Brain microvascular endothelial cell (primary cell): ENCODE data around the gene CTBS.
A peak's percentile ranks its signal among the peaks of the same experiment; 100 is the strongest.
"Not testable (repeated sequence)": the region's sequence is repeated elsewhere in the genome, so short reads cannot be mapped to it uniquely, and the experiment has no call there.

ENCODE experiments used
- DNase-seq: peaks from one replicate; pipeline ENCODE4 v3.0.0-alpha.2; 2020
- H3K27ac ChIP-seq: fragments of 250-450 bp; sonication (Bioruptor Pico); 2 replicates; pipeline ENCODE4 v1.5.1; 2020; ENCODE audit warnings: mild to moderate bottlenecking, moderate library complexity
- H3K27me3 ChIP-seq: fragments of 250-450 bp; sonication (Bioruptor Pico); replicated peaks from 2 replicates; pipeline ENCODE4 v1.5.1; 2020; ENCODE audit warnings: mild to moderate bottlenecking
- H3K36me3 ChIP-seq: fragments of 250-450 bp; sonication (Bioruptor Pico); replicated peaks from 2 replicates; pipeline ENCODE4 v1.5.1; 2020; ENCODE audit warnings: mild to moderate bottlenecking
- H3K4me3 ChIP-seq: 2 replicates; pipeline ENCODE4 v1.5.1; 2011; ENCODE audit warnings: low read depth, mild to moderate bottlenecking, control low read depth, low read length, moderate library complexity
- in situ Hi-C: cut with HindIII; loops from 2 replicates; pipeline ENCODE4 v1.10.0; 2017; ENCODE audit warnings: low sequenced_read_pairs, low pct_ligation_motif_present
- TF ChIP-seq, protein P1 (sequence below): IDR thresholded peaks from 2 replicates; pipeline ENCODE4 v1.5.1; 2011; ENCODE audit warnings: low read depth, mild to moderate bottlenecking, moderate library complexity, low read length, control low read depth, inconsistent platforms; ENCODE audit errors: missing control alignments

CTBS gene

DNA sequence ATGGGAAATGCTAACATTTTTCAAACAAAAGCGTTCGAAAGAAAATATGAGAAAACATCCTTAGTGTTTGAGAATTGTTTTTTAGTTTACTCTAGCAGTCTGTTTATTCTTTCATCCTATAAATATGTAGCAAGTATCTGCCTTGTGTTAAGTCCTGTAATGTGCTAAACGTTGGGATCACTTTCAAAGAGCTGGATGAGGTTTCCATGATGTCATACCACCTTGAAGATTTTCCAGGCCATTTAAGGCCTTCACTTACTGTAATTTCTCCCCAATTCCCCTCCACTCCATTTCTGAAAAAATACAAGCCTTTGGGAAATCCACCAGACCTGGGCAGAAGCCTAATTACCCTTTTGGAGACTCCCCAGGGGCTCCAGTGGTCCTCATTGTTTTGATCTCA lies 24.2 kb upstream of the CTBS start:
- H3K27me3 ChIP-seq = no peaks in the 10 kb centered on the region
- no peaks in the 10 kb centered on the region for H3K36me3 ChIP-seq
- peak overlapping the region; percentile 71 for H3K27ac ChIP-seq
- TF ChIP-seq, protein P1, sequence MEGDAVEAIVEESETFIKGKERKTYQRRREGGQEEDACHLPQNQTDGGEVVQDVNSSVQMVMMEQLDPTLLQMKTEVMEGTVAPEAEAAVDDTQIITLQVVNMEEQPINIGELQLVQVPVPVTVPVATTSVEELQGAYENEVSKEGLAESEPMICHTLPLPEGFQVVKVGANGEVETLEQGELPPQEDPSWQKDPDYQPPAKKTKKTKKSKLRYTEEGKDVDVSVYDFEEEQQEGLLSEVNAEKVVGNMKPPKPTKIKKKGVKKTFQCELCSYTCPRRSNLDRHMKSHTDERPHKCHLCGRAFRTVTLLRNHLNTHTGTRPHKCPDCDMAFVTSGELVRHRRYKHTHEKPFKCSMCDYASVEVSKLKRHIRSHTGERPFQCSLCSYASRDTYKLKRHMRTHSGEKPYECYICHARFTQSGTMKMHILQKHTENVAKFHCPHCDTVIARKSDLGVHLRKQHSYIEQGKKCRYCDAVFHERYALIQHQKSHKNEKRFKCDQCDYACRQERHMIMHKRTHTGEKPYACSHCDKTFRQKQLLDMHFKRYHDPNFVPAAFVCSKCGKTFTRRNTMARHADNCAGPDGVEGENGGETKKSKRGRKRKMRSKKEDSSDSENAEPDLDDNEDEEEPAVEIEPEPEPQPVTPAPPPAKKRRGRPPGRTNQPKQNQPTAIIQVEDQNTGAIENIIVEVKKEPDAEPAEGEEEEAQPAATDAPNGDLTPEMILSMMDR = no peak
- in situ Hi-C loops = no loop called here
- DNase-seq = no peak
- H3K4me3 ChIP-seq = no peak overlapping the region

GRCh38 chr1:84597011-84597410 lies 22.8 kb upstream of the CTBS start:
- H3K27me3 ChIP-seq = no peaks in the 10 kb centered on the region
- no peak overlapping the region for H3K27ac ChIP-seq
- in situ Hi-C loops = no loop called here
- DNase-seq = no peak
- H3K4me3 ChIP-seq = no peak overlapping the region
- TF ChIP-seq, protein P1 = no peak
- no peaks in the 10 kb centered on the region for H3K36me3 ChIP-seq

DNA sequence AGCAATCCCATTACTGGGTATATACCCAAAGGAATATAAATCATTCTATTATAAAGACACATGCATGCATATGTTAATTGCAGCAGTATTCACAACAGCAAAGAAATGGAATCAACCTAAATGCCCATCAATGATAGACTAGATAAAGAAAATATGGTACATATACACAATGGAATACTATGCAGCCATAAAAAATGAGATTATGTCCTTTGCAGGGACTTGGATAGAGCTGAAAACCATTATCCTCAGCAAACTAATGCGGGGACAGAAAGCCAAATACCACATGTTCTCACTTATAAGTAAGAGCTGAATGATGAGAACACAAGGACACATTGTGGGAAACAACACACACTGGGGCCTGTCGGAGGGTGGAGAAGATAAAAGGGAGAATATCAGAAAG lies 20.7 kb upstream of the CTBS start:
- H3K27me3 ChIP-seq, H3K27ac ChIP-seq, H3K4me3 ChIP-seq, in situ Hi-C loops, DNase-seq, H3K36me3 ChIP-seq: not testable (repeated sequence)

DNA sequence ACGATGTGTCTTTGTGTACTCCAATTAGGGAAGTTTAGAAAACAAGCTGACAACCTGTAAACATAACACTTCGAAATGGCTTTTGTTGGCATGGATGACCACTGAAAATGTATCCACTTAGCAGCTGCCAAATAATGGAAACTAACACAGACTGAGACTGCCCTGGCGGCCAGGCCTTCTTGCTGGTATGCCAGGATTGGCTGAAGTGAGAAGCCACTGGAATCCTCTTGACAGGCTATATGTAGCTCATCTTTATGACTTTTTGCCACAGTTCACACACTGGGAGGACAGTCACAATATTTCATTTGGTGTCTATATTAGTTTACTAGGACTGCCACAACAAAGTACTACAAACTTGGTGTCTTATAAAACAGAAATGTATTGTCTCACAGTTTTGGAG lies 12.9 kb upstream of the CTBS start:
- in situ Hi-C loops = no loop called here
- Histone ChIP-seq H3K4me3 (no peak overlapping the region), H3K27me3 (no peaks in the 10 kb centered on the region), H3K36me3 (no peaks in the 10 kb centered on the region), H3K27ac (no peak overlapping the region)
- TF ChIP-seq, protein P1 = no peak
- DNase-seq = no peak

DNA sequence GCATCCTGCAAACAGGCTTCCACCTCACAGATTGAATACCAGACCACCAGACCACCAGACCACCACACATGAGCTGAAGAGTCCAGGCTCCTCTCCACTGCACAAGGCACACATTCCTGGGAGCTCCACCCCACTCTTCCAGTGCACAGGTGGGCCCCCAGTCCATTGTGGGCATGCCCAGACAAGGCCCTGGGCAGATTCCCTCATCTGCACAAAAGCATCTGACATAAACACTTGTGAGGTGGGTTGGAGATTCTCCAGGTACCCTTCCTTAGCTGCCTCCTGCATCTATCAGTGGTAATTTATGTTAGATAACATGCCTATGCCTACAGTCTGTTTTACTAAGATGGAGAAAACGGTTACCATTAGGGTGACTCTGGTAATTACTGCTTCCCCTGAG lies 11.6 kb upstream of the CTBS start:
- H3K27me3 ChIP-seq = no peaks in the 10 kb centered on the region
- H3K4me3 ChIP-seq = no peak overlapping the region
- no peak overlapping the region for H3K27ac ChIP-seq
- TF ChIP-seq, protein P1 = no peak
- no peaks in the 10 kb centered on the region for H3K36me3 ChIP-seq
- DNase-seq = no peak
- in situ Hi-C loops = no loop called here

GRCh38 chr1:84584126-84584525 lies 9.9 kb upstream of the CTBS start:
- H3K36me3 ChIP-seq = no peaks in the 10 kb centered on the region
- H3K27ac ChIP-seq = no peak overlapping the region
- DNase-seq = no peak
- H3K4me3 ChIP-seq = no peak overlapping the region
- TF ChIP-seq, protein P1 = no peak
- no peaks in the 10 kb centered on the region for H3K27me3 ChIP-seq
- in situ Hi-C loops = no loop called here

GRCh38 chr1:84583648-84584047 lies 9.4 kb upstream of the CTBS start:
- Histone ChIP-seq H3K27ac (no peak overlapping the region), H3K36me3 (no peaks in the 10 kb centered on the region), H3K4me3 (no peak overlapping the region), H3K27me3 (no peaks in the 10 kb centered on the region)
- in situ Hi-C loops = no loop called here
- DNase-seq = no peak
- TF ChIP-seq, protein P1 = no peak
